ENCODE results near the gene TMA7B. TPM values are rescaled to one million over a fixed set of nuclear protein-coding genes. Genes with fewer than 3 reads are reported as not detected.

TMA7B gene
- total RNA-seq, 4 donors from 2014 or later = not detected

- ATAC-seq (ENCODE audit: low FRiP score) (no peak), DNase-seq (ENCODE audit: low spot score) (no peak)
- TF ChIP-seq CTCF (IDR thresholded peaks at IDR 0.05) = no peak
Measured at GRCh38 chr22:40001106-40001505, 40.9 kb downstream of the TMA7B start.

GRCh38 chr22:40001800-40002577, 41.8 kb downstream of the TMA7B start:
- ATAC-seq (ENCODE audit: low FRiP score) = no peak

GRCh38 chr22:40002935-40003715, 42.9 kb downstream of the TMA7B start:
- DNase-seq (ENCODE audit: low spot score) (no peak), ATAC-seq (ENCODE audit: low FRiP score) (no peak)
- TF ChIP-seq CTCF (IDR thresholded peaks at IDR 0.05) = no peak

More at GRCh38 chr22:40001800-40002577, 41.8 kb downstream of the TMA7B start:
- TF ChIP-seq CTCF (IDR thresholded peaks at IDR 0.05) = no peak
- DNase-seq (ENCODE audit: low spot score) = no peak

- no peak for DNase-seq (ENCODE audit: low spot score)
- no peak for ATAC-seq (ENCODE audit: low FRiP score)
- no peak for TF ChIP-seq CTCF (IDR thresholded peaks at IDR 0.05)
Measured at GRCh38 chr22:40004836-40005235, 44.6 kb downstream of the TMA7B start.

GRCh38 chr22:40006641-40007040, 46.4 kb downstream of the TMA7B start:
- TF ChIP-seq CTCF (IDR thresholded peaks at IDR 0.05) = no peak
- no peak for DNase-seq (ENCODE audit: low spot score)
- ATAC-seq (ENCODE audit: low FRiP score) = no peak

- no peak for TF ChIP-seq CTCF (IDR thresholded peaks at IDR 0.05)
- DNase-seq (ENCODE audit: low spot score) = no peak
- no peak for ATAC-seq (ENCODE audit: low FRiP score)
Measured at GRCh38 chr22:40007853-40008710, 47.9 kb downstream of the TMA7B start.
